CD4-positive, alpha-beta memory T cell (primary cell): ENCODE results near the gene MLLT1. TPM values are rescaled to one million over a fixed set of nuclear protein-coding genes. Genes with fewer than 3 reads are reported as not detected.

Experiments used
- CTCF ChIA-PET: fragments of 350-600 bp; sonication (Branson Sonifier 250); formaldehyde crosslinking; loops from one replicate; lab custom pipeline; 2021; ENCODE audit warnings: inconsistent platforms; ENCODE audit not compliant: partially characterized antibody; lab: Charles Lee
- POLR2A ChIA-PET: fragments of 350-600 bp; sonication (Branson Sonifier 250); formaldehyde crosslinking; loops from one replicate; lab custom pipeline; 2021; ENCODE audit not compliant: partially characterized antibody; lab: Charles Lee
- DNase-seq, 5 donors: peaks; one replicate each; pipeline versions ENCODE4 v3.0.0 to v3.0.0-alpha.2; 2020 to 2022; ENCODE audit warnings: mixed read lengths in 1 of 5
- H3K27ac ChIP-seq: one replicate; pipeline ENCODE4 v1.7.0; 2013; ENCODE audit warnings: low read depth, low read length
- H3K27me3 ChIP-seq: 2 replicates; pipeline ENCODE4 v1.7.0; 2013; ENCODE audit warnings: mild to moderate bottlenecking, low read length, moderate library complexity; ENCODE audit not compliant: insufficient read depth
- H3K36me3 ChIP-seq: 2 replicates; pipeline ENCODE4 v1.7.0; 2013; ENCODE audit warnings: mild to moderate bottlenecking, low read length, moderate library complexity; ENCODE audit not compliant: insufficient read depth
- H3K4me1 ChIP-seq: 2 replicates; pipeline ENCODE4 v1.7.0; 2013; ENCODE audit warnings: mild to moderate bottlenecking, low read length, moderate library complexity; ENCODE audit not compliant: insufficient read depth
- H3K4me3 ChIP-seq, 2 donors: one replicate each; pipeline ENCODE4 v1.7.0; 2013; ENCODE audit warnings: low read length in 2 of 2, mild to moderate bottlenecking in 1 of 2
- H3K9me3 ChIP-seq, 2 donors: one replicate each; pipeline ENCODE4 v1.7.0; 2013; ENCODE audit warnings: low read length in 2 of 2, control low read depth in 1 of 2; ENCODE audit not compliant: control insufficient read depth in 1 of 2
- H3K27ac Mint-ChIP-seq, 7 donors: one replicate each; pipeline ENCODE4 v1.8.0; 2020 to 2021; ENCODE audit warnings: mixed read lengths in 7 of 7, mild to moderate bottlenecking in 6 of 7, inconsistent platforms in 3 of 7, moderate library complexity in 3 of 7
- H3K27me3 Mint-ChIP-seq, 2 donors: one replicate each; pipeline ENCODE4 v1.8.0; 2020 to 2021; ENCODE audit warnings: mixed read lengths in 2 of 2
- H3K36me3 Mint-ChIP-seq, 2 donors: one replicate each; pipeline ENCODE4 v1.8.0; 2020 to 2021; ENCODE audit warnings: mixed read lengths in 2 of 2, inconsistent platforms in 1 of 2, mild to moderate bottlenecking in 1 of 2
- H3K4me1 Mint-ChIP-seq, 4 donors: one replicate each; pipeline ENCODE4 v1.8.0; 2020 to 2021; ENCODE audit warnings: mixed read lengths in 4 of 4, mild to moderate bottlenecking in 1 of 4
- H3K4me3 Mint-ChIP-seq, 8 donors: one replicate each; pipeline ENCODE4 v1.8.0; 2020 to 2021; ENCODE audit warnings: mixed read lengths in 8 of 8, mild to moderate bottlenecking in 7 of 8, moderate library complexity in 6 of 8, inconsistent platforms in 3 of 8
- H3K9me3 Mint-ChIP-seq, 8 donors: one replicate each; pipeline ENCODE4 v1.8.0; 2020 to 2021; ENCODE audit warnings: mixed read lengths in 8 of 8, mild to moderate bottlenecking in 5 of 8, inconsistent platforms in 3 of 8, moderate library complexity in 1 of 8
- intact Hi-C: fragments of 100-400 bp; cut with micrococcal nuclease; formaldehyde crosslinking; loops from one replicate; pipeline ENCODE4 v1.15.1; 2023
- polyA plus RNA-seq, 2 donors: library from polyadenylated mRNA; unstranded; fragments of 300-500 nt; fragmentation: Illumina TruSeq; gene quantifications; one replicate each; pipeline ENCODE4 v1.2.3, GENCODE V29; 2021
- total RNA-seq, 2 experiments: library from RNA; stranded (reverse); gene quantifications; one replicate each; pipeline ENCODE4 v1.2.3, GENCODE V29; 2021

The MLLT1 gene, protein sequence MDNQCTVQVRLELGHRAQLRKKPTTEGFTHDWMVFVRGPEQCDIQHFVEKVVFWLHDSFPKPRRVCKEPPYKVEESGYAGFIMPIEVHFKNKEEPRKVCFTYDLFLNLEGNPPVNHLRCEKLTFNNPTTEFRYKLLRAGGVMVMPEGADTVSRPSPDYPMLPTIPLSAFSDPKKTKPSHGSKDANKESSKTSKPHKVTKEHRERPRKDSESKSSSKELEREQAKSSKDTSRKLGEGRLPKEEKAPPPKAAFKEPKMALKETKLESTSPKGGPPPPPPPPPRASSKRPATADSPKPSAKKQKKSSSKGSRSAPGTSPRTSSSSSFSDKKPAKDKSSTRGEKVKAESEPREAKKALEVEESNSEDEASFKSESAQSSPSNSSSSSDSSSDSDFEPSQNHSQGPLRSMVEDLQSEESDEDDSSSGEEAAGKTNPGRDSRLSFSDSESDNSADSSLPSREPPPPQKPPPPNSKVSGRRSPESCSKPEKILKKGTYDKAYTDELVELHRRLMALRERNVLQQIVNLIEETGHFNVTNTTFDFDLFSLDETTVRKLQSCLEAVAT
- total RNA-seq (10 to 100 TPM; 41.1 to 41.7 TPM), polyA plus RNA-seq (1 to 10 TPM in 1 of 2 donors, under 1 TPM in 1; 0.50 to 2.0 TPM)

DNA sequence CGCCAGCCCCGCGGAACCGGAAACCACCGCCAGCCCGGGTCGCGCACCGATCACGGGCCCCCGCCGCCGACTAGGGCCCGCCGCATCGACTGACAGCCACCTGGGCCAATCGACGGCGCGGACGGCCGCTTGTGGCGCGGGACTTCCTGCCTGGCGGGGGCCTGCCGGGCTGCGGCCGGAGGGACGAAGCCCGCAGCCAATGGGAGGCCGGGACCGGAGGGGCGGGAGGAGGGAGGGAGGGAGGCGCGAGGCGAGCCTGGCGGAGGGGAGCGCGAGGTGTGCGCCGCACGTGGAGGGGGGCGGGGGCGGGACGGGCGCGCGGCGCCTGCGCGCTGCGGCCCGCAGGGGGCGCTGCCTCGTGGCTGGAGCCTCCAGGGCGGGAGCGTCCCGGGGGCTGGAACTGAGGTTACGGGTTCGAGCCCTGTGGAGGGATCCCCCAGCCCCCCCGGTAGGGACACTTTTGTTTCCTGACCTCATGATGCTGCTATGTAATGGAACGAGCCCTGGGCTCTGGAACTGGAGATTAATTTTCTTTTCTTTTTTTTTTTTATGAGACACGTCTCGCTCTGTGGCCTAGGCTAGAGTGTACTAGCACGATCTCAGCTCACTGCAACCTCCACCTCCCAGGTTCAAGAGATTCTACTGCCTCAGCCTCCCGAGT lies at the start of gene MLLT1:
MLLT1 (minus strand) TSS at position 45 of the 661 bp plus-strand sequence. CDS start 191 bp downstream, outside the sequence.
- Mint-ChIP-seq H3K4me1 (peaks cover 29 to 45% (median 36%) of the 10 kb centered on the region in 4 donors), H3K9me3 (peaks cover 0 to 2% (median 0%) of the 10 kb centered on the region in 8 donors), H3K27me3 (peaks cover 0 to 2% of the 10 kb centered on the region in 2 donors), H3K36me3 (peaks cover 0 to 9% of the 10 kb centered on the region in 2 donors), H3K27ac (peak within 1 kb of the TSS; percentile 79 to 99 (median 96)), H3K4me3 (peak within 1 kb of the TSS; percentile 75 to 91 (median 90))
- Histone ChIP-seq H3K27me3 (no peaks in the 10 kb centered on the region), H3K4me1 (peaks cover 39% of the 10 kb centered on the region), H3K4me3 (peak within 1 kb of the TSS; percentile 23 to 57), H3K9me3 (no peaks in the 10 kb centered on the region), H3K36me3 (no peaks in the 10 kb centered on the region), H3K27ac (peak within 1 kb of the TSS; percentile 59)
- intact Hi-C loops = loop anchor here (1.0 to 5.0 kb wide), 4 partner anchors 81 to 222 kb away; partner anchors contain the start of genes ALKBH7 and TUBB4A
- ChIA-PET CTCF (no interaction called here), POLR2A (no interaction called here)
- DNase-seq = peak; percentile 91 to 94 (median 93)

DNA sequence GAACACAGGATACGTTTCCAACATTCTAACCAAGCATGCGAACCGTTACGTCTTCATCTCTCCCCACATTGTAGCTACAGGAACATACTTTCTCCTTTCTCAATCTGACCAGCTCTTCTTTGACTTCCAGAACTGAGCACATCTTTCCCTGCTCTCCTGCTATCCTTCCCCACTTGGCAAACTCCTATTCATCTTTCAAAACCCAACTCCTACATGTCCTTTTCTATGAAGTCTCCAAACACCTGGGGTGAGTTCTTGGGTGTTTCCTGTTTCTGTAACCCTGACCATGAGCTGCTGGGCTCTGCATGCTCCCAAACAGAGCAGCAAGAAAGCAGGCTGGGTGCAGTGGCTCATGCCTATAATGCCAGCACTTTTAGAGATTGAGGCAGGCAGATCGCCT lies 47.0 kb upstream of the MLLT1 start:
- Histone ChIP-seq H3K27ac (no peak overlapping the region), H3K27me3 (no peaks in the 10 kb centered on the region), H3K4me1 (no peaks in the 10 kb centered on the region), H3K36me3 (no peaks in the 10 kb centered on the region), H3K9me3 (no peaks in the 10 kb centered on the region), H3K4me3 (no peak overlapping the region)
- H3K4me3 Mint-ChIP-seq = no peak overlapping the region
- peaks cover 0 to 10% (median 8%) of the 10 kb centered on the region in 4 donors for H3K4me1 Mint-ChIP-seq
- ChIA-PET POLR2A (interaction anchor here (0.6 kb wide), 1 partner anchor 30 kb away, joined by 3 read pairs; no protein-coding TSS in a partner anchor), CTCF (no interaction called here)
- H3K27ac Mint-ChIP-seq = peak overlapping the region in 1 of 7 donors; percentile 65
- H3K27me3 Mint-ChIP-seq = no peaks in the 10 kb centered on the region
- no peak for DNase-seq
- intact Hi-C loops = no loop called here
- H3K36me3 Mint-ChIP-seq = peaks cover 0 to 3% of the 10 kb centered on the region in 2 donors
- peaks cover 0 to 4% (median 0%) of the 10 kb centered on the region in 8 donors for H3K9me3 Mint-ChIP-seq

- Mint-ChIP-seq H3K4me1 (peaks cover 0 to 10% (median 8%) of the 10 kb centered on the region in 4 donors), H3K27me3 (no peaks in the 10 kb centered on the region), H3K9me3 (peaks cover 0 to 4% (median 0%) of the 10 kb centered on the region in 8 donors), H3K27ac (peak overlapping the region in 1 of 7 donors; percentile 37), H3K4me3 (no peak overlapping the region), H3K36me3 (peaks cover 0 to 3% of the 10 kb centered on the region in 2 donors)
- H3K27me3 ChIP-seq = no peaks in the 10 kb centered on the region
- intact Hi-C loops = no loop called here
- no peaks in the 10 kb centered on the region for H3K36me3 ChIP-seq
- DNase-seq = no peak
- H3K4me3 ChIP-seq = no peak overlapping the region
- ChIA-PET CTCF (no interaction called here), POLR2A (no interaction called here)
- no peak overlapping the region for H3K27ac ChIP-seq
- H3K9me3 ChIP-seq = no peaks in the 10 kb centered on the region
- no peaks in the 10 kb centered on the region for H3K4me1 ChIP-seq
Observed at GRCh38 chr19:6325614-6326013, 45.8 kb upstream of the MLLT1 start.

- CTCF ChIA-PET = no interaction called here
- Histone ChIP-seq H3K4me1 (no peaks in the 10 kb centered on the region), H3K36me3 (no peaks in the 10 kb centered on the region), H3K4me3 (no peak overlapping the region), H3K27ac (no peak overlapping the region), H3K27me3 (no peaks in the 10 kb centered on the region), H3K9me3 (no peaks in the 10 kb centered on the region)
- peak overlapping the region in 2 of 7 donors; percentile 9 to 65 for H3K27ac Mint-ChIP-seq
- H3K9me3 Mint-ChIP-seq = peaks cover 0 to 4% (median 0%) of the 10 kb centered on the region in 8 donors
- H3K36me3 Mint-ChIP-seq = peaks cover 0 to 3% of the 10 kb centered on the region in 2 donors
- DNase-seq = no peak
- peaks cover 0 to 10% (median 8%) of the 10 kb centered on the region in 4 donors for H3K4me1 Mint-ChIP-seq
- intact Hi-C loops = no loop called here
- no peaks in the 10 kb centered on the region for H3K27me3 Mint-ChIP-seq
- POLR2A ChIA-PET = no interaction called here
- H3K4me3 Mint-ChIP-seq = no peak overlapping the region
Observed at GRCh38 chr19:6324757-6325156, 45.0 kb upstream of the MLLT1 start.

DNA sequence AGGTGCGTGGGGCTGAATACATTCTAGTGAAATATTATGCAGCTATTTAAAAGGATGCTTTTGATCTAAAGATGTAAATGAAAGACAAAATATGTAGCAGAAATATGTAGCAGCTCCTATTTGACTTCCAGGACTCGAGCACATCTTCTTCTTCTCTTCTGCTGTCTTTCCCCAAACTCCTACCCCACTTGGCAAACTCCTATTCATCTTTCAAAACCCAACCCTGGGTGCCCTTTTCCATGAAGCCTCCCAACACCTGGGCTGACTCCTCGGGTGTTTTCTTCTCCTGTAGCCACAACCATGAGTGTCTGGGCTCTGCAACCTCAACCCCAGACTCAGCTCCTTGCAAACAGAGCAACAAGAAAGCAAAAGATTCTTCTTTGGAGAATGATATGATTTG lies 42.5 kb upstream of the MLLT1 start:
- no peak overlapping the region for H3K27ac ChIP-seq
- no peaks in the 10 kb centered on the region for H3K36me3 ChIP-seq
- no peaks in the 10 kb centered on the region for H3K27me3 ChIP-seq
- H3K9me3 Mint-ChIP-seq = peaks cover 0 to 4% (median 0%) of the 10 kb centered on the region in 8 donors
- H3K36me3 Mint-ChIP-seq = peaks cover 0 to 8% of the 10 kb centered on the region in 2 donors
- H3K4me3 Mint-ChIP-seq = no peak overlapping the region
- no peak for DNase-seq
- no peaks in the 10 kb centered on the region for H3K4me1 ChIP-seq
- no peaks in the 10 kb centered on the region for H3K27me3 Mint-ChIP-seq
- CTCF ChIA-PET = no interaction called here
- peaks cover 0 to 10% (median 8%) of the 10 kb centered on the region in 4 donors for H3K4me1 Mint-ChIP-seq
- no peak overlapping the region for H3K4me3 ChIP-seq
- no peak overlapping the region for H3K27ac Mint-ChIP-seq
- no peaks in the 10 kb centered on the region for H3K9me3 ChIP-seq
- POLR2A ChIA-PET = no interaction called here
- intact Hi-C loops = no loop called here

- Histone ChIP-seq H3K36me3 (no peaks in the 10 kb centered on the region), H3K4me3 (no peak overlapping the region), H3K27ac (no peak overlapping the region), H3K27me3 (no peaks in the 10 kb centered on the region), H3K9me3 (no peaks in the 10 kb centered on the region), H3K4me1 (no peaks in the 10 kb centered on the region)
- H3K27ac Mint-ChIP-seq = no peak overlapping the region
- ChIA-PET CTCF (interaction anchor here (0.9 kb wide), 1 partner anchor 9 kb away, joined by 3 read pairs; no protein-coding TSS in a partner anchor), POLR2A (no interaction called here)
- no peak overlapping the region for H3K4me3 Mint-ChIP-seq
- H3K36me3 Mint-ChIP-seq = peaks cover 0 to 9% of the 10 kb centered on the region in 2 donors
- DNase-seq = no peak
- no peaks in the 10 kb centered on the region for H3K4me1 Mint-ChIP-seq
- no peaks in the 10 kb centered on the region for H3K27me3 Mint-ChIP-seq
- H3K9me3 Mint-ChIP-seq = peaks cover 0 to 3% (median 0%) of the 10 kb centered on the region in 8 donors
- intact Hi-C loops = no loop called here
Observed at GRCh38 chr19:6319376-6319775, 39.6 kb upstream of the MLLT1 start.
